Erythroblast (primary cell): Measurements from ENCODE around the gene KLK5.

Source experiments
- GATA1 ChIP-seq: IDR thresholded peaks from 2 replicates; pipeline ENCODE4 v1.6.1; 2011; ENCODE audit warnings: low read depth, mild to moderate bottlenecking, control low read depth, low read length, moderate library complexity
- POLR2A ChIP-seq: IDR thresholded peaks from 2 replicates; pipeline ENCODE4 v1.6.1; 2011; ENCODE audit warnings: mild to moderate bottlenecking, low read length

GRCh38 chr19:50972795-50973376 is 20.0 kb upstream of the KLK5 start:
- TF ChIP-seq POLR2A (no peak), GATA1 (no peak)
